SK-N-SH treated with all-trans-retinoic acid at 6 μM for 48 hours (cell line): ENCODE measurements around the gene LAMA3.

Experiments
- ISL1 ChIP-seq: fragments of 250-450 bp; sonication (Bioruptor Pico); IDR thresholded peaks from 2 replicates; pipeline ENCODE4 v2.1.2; 2022; ENCODE audit warnings: mild to moderate bottlenecking, moderate library complexity
- RARB ChIP-seq: fragments of 250-450 bp; sonication (Bioruptor Pico); IDR thresholded peaks from 2 replicates; pipeline ENCODE4 v1.8.0; 2021; ENCODE audit warnings: mild to moderate bottlenecking, moderate library complexity
- ZNF70 ChIP-seq: fragments of 450-650 bp; formaldehyde crosslinking; IDR thresholded peaks from 2 replicates; pipeline ENCODE4 v1.5.0; 2020; ENCODE audit warnings: mild to moderate bottlenecking, moderate library complexity

- TF ChIP-seq RARB (CRISPR knock-in tag) (no peak), ISL1 (no peak), ZNF70 (CRISPR knock-in tag) (no peak)
Measured at GRCh38 chr18:23694637-23695430, 5.6 kb downstream of the LAMA3 start.
